OCI-LY3 (cell line): ENCODE data around the gene ZNF219.
A peak's percentile ranks its signal among the peaks of the same experiment; 100 is the strongest.

Experiments
- H2AFZ ChIP-seq: fragments of 200-600, 300-600 bp; shearing (Covaris generic); 2 replicates; pipeline ENCODE4 v1.6.0; 2014; ENCODE audit warnings: antibody characterized with exemption, low read depth, low read length
- H3K27ac ChIP-seq: fragments of 200-600, 300-600 bp; sonication (generic); 2 replicates; pipeline ENCODE4 v1.5.1; 2014; ENCODE audit warnings: mild to moderate bottlenecking, low read length, moderate library complexity, mixed read lengths
- H3K27me3 ChIP-seq: fragments of 200-600, 300-600 bp; sonication (generic); 2 replicates; pipeline ENCODE4 v1.6.1; 2014; ENCODE audit warnings: low read depth, low read length, mixed read lengths
- H3K36me3 ChIP-seq: fragments of 200-600, 300-600 bp; sonication (generic); replicated peaks from 2 replicates; pipeline ENCODE3; 2014; ENCODE audit warnings: low read depth, low read length, mixed read lengths
- H3K4me1 ChIP-seq: fragments of 300-600, 200-600 bp; sonication (generic); 2 replicates; pipeline ENCODE4 v1.6.1; 2014; ENCODE audit warnings: low read length, mixed read lengths
- H3K4me2 ChIP-seq: fragments of 200-600, 300-600 bp; sonication (generic); 2 replicates; pipeline ENCODE4 v1.6.1; 2014; ENCODE audit warnings: low read length, mixed read lengths
- H3K4me3 ChIP-seq: fragments of 300-600, 200-600 bp; sonication (generic); 2 replicates; pipeline ENCODE4 v1.5.1; 2014; ENCODE audit warnings: antibody characterized with exemption, mild to moderate bottlenecking, low read length, moderate library complexity
- H3K79me2 ChIP-seq: fragments of 300-600, 200-600 bp; shearing (Covaris generic); 2 replicates; pipeline ENCODE4 v1.6.1; 2014; ENCODE audit warnings: mild to moderate bottlenecking, low read length, mixed read lengths
- H3K9ac ChIP-seq: fragments of 300-600, 200-600 bp; shearing (Covaris generic); 2 replicates; pipeline ENCODE4 v1.6.0; 2014; ENCODE audit warnings: mild to moderate bottlenecking, low read length, moderate library complexity
- H3K9me3 ChIP-seq: fragments of 200-600, 300-600 bp; shearing (Covaris generic); 2 replicates; pipeline ENCODE4 v1.6.1; 2014; ENCODE audit warnings: low read length, mixed read lengths; ENCODE audit not compliant: insufficient read depth
- H4K20me1 ChIP-seq: fragments of 200-600, 300-600 bp; sonication (generic); 2 replicates; pipeline ENCODE4 v1.6.1; 2016; ENCODE audit warnings: low read length, mixed read lengths; ENCODE audit not compliant: insufficient read depth
- EZH2phosphoT487 ChIP-seq: fragments of 200-600 bp; shearing (Covaris generic); IDR thresholded peaks from 2 replicates; pipeline ENCODE4 v1.6.1; 2018; ENCODE audit warnings: antibody characterized with exemption, mixed run types, low read depth
- TF ChIP-seq, protein P1 (sequence below): fragments of 200-600, 300-600 bp; sonication (generic); IDR thresholded peaks from 2 replicates; pipeline ENCODE4 v1.5.1; 2014; ENCODE audit warnings: antibody characterized with exemption, low read length, low read depth

Gene ZNF219

DNA sequence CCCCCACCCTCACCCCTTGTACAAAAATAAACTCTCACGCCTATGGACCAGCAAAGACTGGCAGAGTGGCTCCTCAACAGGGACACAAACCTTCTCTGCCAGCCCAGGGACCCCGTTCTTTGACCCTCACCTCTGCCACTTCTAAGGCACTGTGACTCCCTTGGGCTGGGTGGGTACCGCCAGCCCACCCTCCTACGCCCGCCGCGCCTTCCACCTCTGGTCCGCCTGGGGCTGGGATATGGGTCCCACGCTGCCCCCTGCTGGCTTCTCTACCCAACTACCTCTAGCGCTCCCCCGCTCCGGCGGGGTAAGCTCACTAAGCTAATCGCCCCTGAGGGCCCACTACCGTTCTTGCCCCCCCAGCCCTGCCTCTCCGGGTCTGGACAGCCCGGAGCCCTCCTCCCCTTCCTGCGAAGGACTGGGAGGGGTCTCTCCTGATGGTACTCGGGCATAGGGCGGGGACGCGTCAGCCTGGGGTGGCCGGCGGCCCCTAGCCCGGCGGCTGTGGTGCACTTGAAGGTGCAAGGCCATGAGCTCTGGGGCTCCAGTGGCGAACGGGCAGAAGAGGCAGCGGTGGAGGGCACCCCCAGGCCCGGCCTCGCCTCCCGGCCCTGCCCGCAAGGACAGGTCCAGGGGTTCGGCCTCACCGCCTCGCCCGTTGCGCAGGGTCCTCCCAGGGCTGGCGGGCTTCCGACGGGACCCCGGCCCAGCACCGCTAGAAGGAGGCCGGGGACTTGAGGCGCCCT lies 8.1 kb downstream of the ZNF219 start:
- TF ChIP-seq, protein P1, sequence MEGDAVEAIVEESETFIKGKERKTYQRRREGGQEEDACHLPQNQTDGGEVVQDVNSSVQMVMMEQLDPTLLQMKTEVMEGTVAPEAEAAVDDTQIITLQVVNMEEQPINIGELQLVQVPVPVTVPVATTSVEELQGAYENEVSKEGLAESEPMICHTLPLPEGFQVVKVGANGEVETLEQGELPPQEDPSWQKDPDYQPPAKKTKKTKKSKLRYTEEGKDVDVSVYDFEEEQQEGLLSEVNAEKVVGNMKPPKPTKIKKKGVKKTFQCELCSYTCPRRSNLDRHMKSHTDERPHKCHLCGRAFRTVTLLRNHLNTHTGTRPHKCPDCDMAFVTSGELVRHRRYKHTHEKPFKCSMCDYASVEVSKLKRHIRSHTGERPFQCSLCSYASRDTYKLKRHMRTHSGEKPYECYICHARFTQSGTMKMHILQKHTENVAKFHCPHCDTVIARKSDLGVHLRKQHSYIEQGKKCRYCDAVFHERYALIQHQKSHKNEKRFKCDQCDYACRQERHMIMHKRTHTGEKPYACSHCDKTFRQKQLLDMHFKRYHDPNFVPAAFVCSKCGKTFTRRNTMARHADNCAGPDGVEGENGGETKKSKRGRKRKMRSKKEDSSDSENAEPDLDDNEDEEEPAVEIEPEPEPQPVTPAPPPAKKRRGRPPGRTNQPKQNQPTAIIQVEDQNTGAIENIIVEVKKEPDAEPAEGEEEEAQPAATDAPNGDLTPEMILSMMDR = peak; percentile 65
- no peak for TF ChIP-seq EZH2phosphoT487
- Histone ChIP-seq H3K36me3 (peaks cover 15% of the 10 kb centered on the region), H2AFZ (no peak overlapping the region), H3K9ac (no peak overlapping the region), H3K4me3 (no peak overlapping the region), H3K9me3 (no peaks in the 10 kb centered on the region), H3K4me1 (peaks cover 6% of the 10 kb centered on the region; the same call in 1 of the 2 replicates), H4K20me1 (0 out of 2 replicates have a peak, but pooled peaks cover 6% of the 10 kb centered on the region), H3K79me2 (no peaks in the 10 kb centered on the region), H3K27me3 (no peaks in the 10 kb centered on the region), H3K27ac (no peak overlapping the region), H3K4me2 (no peak overlapping the region)

GRCh38 chr14:21089877-21090193 lies 8.6 kb downstream of the ZNF219 start:
- no peak overlapping the region for H3K9ac ChIP-seq
- TF ChIP-seq, protein P1 = no peak
- TF ChIP-seq EZH2phosphoT487 = no peak
- H3K9me3 ChIP-seq = no peaks in the 10 kb centered on the region
- no peaks in the 10 kb centered on the region for H3K79me2 ChIP-seq
- no peak overlapping the region for H3K27ac ChIP-seq
- H3K27me3 ChIP-seq = no peaks in the 10 kb centered on the region
- no peak overlapping the region for H3K4me2 ChIP-seq
- H2AFZ ChIP-seq = no peak overlapping the region
- 0 out of 2 replicates have a peak, but pooled peaks cover 6% of the 10 kb centered on the region for H4K20me1 ChIP-seq
- H3K4me1 ChIP-seq = peaks cover 6% of the 10 kb centered on the region; the same call in 1 of the 2 replicates
- peaks cover 18% of the 10 kb centered on the region for H3K36me3 ChIP-seq
- no peak overlapping the region for H3K4me3 ChIP-seq

- no peaks in the 10 kb centered on the region for H3K27me3 ChIP-seq
- TF ChIP-seq, protein P1 = no peak
- TF ChIP-seq EZH2phosphoT487 = no peak
- no peak overlapping the region for H3K9ac ChIP-seq
- peaks cover 6% of the 10 kb centered on the region; the same call in 1 of the 2 replicates for H3K4me1 ChIP-seq
- H4K20me1 ChIP-seq = 0 out of 2 replicates have a peak, but pooled peaks cover 6% of the 10 kb centered on the region
- H3K27ac ChIP-seq = no peak overlapping the region
- no peak overlapping the region for H3K4me3 ChIP-seq
- no peak overlapping the region for H2AFZ ChIP-seq
- peaks cover 21% of the 10 kb centered on the region for H3K36me3 ChIP-seq
- no peaks in the 10 kb centered on the region for H3K9me3 ChIP-seq
- H3K79me2 ChIP-seq = no peaks in the 10 kb centered on the region
- H3K4me2 ChIP-seq = no peak overlapping the region
Observed at GRCh38 chr14:21089271-21089670, 9.2 kb downstream of the ZNF219 start.

DNA sequence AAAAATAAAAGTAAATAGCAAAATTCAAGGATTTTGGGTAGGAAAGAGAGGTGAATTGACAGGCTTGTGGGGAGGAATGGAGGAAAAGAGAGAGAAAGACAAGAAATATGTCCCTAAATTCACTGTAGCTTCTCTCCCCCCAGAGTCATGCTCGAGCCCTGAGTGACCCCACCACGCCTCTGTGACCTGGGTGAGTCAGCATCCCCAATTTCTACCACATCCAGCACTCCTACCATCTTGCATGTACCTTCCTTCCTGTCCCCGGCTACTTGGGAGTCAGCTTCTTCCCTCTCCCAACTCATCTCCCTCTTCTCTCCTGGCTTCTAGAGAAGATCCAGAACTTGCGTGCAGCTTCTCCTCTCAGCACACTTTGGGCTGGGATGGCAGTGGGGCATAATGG lies 9.8 kb downstream of the ZNF219 start:
- Histone ChIP-seq H3K27me3 (no peaks in the 10 kb centered on the region), H3K4me2 (no peak overlapping the region), H2AFZ (no peak overlapping the region), H3K27ac (no peak overlapping the region), H3K36me3 (peaks cover 21% of the 10 kb centered on the region), H3K4me3 (no peak overlapping the region), H4K20me1 (0 out of 2 replicates have a peak, but pooled peaks cover 6% of the 10 kb centered on the region), H3K9me3 (no peaks in the 10 kb centered on the region), H3K79me2 (no peaks in the 10 kb centered on the region), H3K4me1 (peaks cover 6% of the 10 kb centered on the region; the same call in 1 of the 2 replicates), H3K9ac (no peak overlapping the region)
- TF ChIP-seq, protein P1 = no peak
- TF ChIP-seq EZH2phosphoT487 = no peak
